Hindlimb muscle (tissue), 1 donor: ENCODE measurements around the gene CLIC6. TPM values are rescaled to one million over a fixed set of nuclear protein-coding genes. Genes with fewer than 3 reads are reported as not detected.

Experiments used
- polyA plus RNA-seq: library from polyadenylated mRNA; unstranded; fragments of 120-200 nt; gene quantifications from one replicate; pipeline ENCODE4 v1.2.1, GENCODE V29; 2013; ENCODE audit not compliant: insufficient read length

Gene CLIC6
- polyA plus RNA-seq, 1 donor: not detected

Other genes with a start within 250 kb of the CLIC6 start
- gene SMIM34, start 245.0 kb upstream of the CLIC6 start, polyA plus RNA-seq: not detected
- 0.28 TPM for gene KCNE1, start 156.8 kb upstream of the CLIC6 start, polyA plus RNA-seq
- gene RCAN1, start 53.9 kb upstream of the CLIC6 start, polyA plus RNA-seq: 18.8 TPM